ENCODE data around the gene NCOR1. TPM values are rescaled to one million over a fixed set of nuclear protein-coding genes. Genes with fewer than 3 reads are reported as not detected.
"Not testable (repeated sequence)": the region's sequence is repeated elsewhere in the genome, so short reads cannot be mapped to it uniquely, and the experiment has no call there.

NCOR1 gene
- total and polyA plus RNA-seq, 9 of the 15 experiments (the other 6 are each of a cell fraction or from before 2014, with no cell fraction given) = 20.2 to 66.5 (median 50.9) TPM

DNA sequence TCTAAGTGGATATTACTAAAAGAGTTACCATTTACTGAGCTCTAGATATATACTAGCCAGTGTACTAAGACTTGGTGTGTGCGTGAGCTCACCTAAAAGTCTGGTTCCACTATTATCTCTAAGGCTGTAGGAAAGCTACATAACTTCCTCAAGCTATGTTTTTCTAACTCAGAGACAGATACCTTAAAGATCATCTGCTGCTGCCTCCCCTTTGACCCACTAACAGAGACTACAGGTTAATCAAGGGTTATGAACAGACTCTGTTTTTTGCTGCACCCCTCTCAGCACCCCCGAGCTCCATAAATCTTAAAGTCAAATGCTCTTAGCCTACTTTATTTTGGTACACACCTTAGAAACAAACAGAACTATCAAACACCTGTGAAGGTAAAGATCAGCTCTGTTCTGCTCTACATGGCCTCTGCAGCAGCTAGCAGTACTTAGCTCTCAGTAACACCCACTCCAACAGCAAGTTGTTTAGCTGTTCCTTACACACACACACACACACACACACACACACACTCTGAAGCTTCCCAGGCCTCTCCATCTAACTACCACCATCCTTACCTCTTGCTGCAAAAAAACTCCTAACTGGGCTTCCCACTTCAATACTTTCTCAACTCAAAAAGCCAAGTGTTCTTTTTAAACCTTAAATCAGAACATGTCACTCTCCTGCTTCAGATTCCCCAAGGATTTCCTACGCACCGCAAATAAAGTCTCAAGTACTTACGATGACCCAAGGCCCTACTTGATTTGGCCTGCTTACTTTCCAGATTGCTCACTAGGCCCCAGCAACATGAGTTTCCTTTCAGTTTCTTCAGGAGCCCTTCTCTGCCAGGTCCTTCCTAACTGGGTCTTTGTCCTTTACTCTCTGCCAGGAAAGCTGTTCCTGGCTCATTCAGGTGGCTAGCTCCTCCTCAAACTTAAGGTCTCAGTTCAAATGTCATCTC is 12.5 kb downstream of the NCOR1 start:
- POLR2A ChIA-PET = interaction anchor here (0.6 to 1.0 kb wide), 2 partner anchors 47 to 231 kb away, joined by 3 read pairs; no protein-coding TSS in a partner anchor
- H3K27me3 ChIP-seq (ENCODE audit: control insufficient read depth in 2 of 2, insufficient read depth in 2 of 2, low read length in 2 of 2); intact Hi-C loops (cut with micrococcal nuclease); in situ Hi-C loops (cut with MboI); H3K9ac ChIP-seq (ENCODE audit: insufficient read depth in 1 of 2, low read depth in 2 of 2, low read length in 2 of 2); H3K9me3 ChIP-seq (replicated peaks; ENCODE audit: control insufficient read depth, insufficient read depth, low read depth, low read length); H3K36me3 ChIP-seq (ENCODE audit: control insufficient read depth, insufficient read depth, low read length); H3K4me2 ChIP-seq (ENCODE audit: insufficient read depth, low read length); CTCF ChIA-PET (ENCODE audit: low intra/inter-chr PET ratio); DNase-seq (ENCODE audit: extremely low read depth in 1 of 4, low spot score in 3 of 4); BruUV-seq (replicated peaks); H3K27ac ChIP-seq (ENCODE audit: extremely low read depth, low read depth, low read length); FAIRE-seq; H2AFZ ChIP-seq (ENCODE audit: low read depth, low read length); H3K4me3 ChIP-seq; H4K20me1 ChIP-seq (replicated peaks; ENCODE audit: control insufficient read depth, insufficient read depth, low read length); ATAC-seq; H3K4me1 ChIP-seq (replicated peaks in 1 of 2; ENCODE audit: control insufficient read depth in 2 of 2, insufficient read depth in 2 of 2, low read length in 2 of 2); H3K9me1 ChIP-seq (ENCODE audit: control insufficient read depth, insufficient read depth, low read length): not testable (repeated sequence)
- peaks cover 69% of the 10 kb centered on the region for H3K79me2 ChIP-seq (ENCODE audit: control insufficient read depth, insufficient read depth, low read length)
- WGBS (ENCODE audit: insufficient coverage, low coverage, missing lambda C conversion rate) = 74% methylated on average over 5 of the region's 5 CpGs
- peak; percentile 57 to 73; a peak in 3 of 4 replicates for TF ChIP-seq KDM1A (IDR thresholded peaks at IDR 0.05)

DNA sequence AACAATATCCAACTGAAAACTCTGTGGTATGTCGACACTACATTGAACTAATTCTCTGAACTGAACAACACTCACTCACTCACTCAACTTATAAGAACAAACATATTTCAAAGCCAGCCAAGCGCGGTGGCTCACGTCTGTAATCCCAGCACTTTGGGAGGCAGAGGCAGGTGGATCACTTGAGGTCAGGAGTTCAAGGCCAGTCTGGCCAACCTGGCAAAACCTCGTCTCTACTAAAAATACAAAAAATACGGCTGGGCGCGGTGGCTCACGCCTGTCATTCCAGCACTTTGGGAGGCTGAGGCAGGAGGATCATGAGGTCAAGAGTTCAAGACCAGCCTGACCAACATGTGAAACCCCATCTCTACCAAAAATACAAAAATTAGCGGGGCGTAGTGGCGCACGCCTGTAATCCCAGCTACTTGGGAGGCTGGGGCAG is 13.6 kb downstream of the NCOR1 start:
- 84% methylated on average over 13 of the region's 13 CpGs for WGBS (ENCODE audit: insufficient coverage, low coverage, missing lambda C conversion rate)
- H3K27ac ChIP-seq (ENCODE audit: extremely low read depth, low read depth, low read length); H3K9ac ChIP-seq (ENCODE audit: insufficient read depth in 1 of 2, low read depth in 2 of 2, low read length in 2 of 2); ATAC-seq; H3K27me3 ChIP-seq (ENCODE audit: control insufficient read depth in 2 of 2, insufficient read depth in 2 of 2, low read length in 2 of 2); H4K20me1 ChIP-seq (replicated peaks; ENCODE audit: control insufficient read depth, insufficient read depth, low read length); H3K36me3 ChIP-seq (ENCODE audit: control insufficient read depth, insufficient read depth, low read length); H2AFZ ChIP-seq (ENCODE audit: low read depth, low read length); H3K9me1 ChIP-seq (ENCODE audit: control insufficient read depth, insufficient read depth, low read length); H3K4me2 ChIP-seq (ENCODE audit: insufficient read depth, low read length); H3K4me1 ChIP-seq (replicated peaks in 1 of 2; ENCODE audit: control insufficient read depth in 2 of 2, insufficient read depth in 2 of 2, low read length in 2 of 2); H3K9me3 ChIP-seq (replicated peaks; ENCODE audit: control insufficient read depth, insufficient read depth, low read depth, low read length); H3K4me3 ChIP-seq; DNase-seq (ENCODE audit: extremely low read depth in 1 of 4, low spot score in 3 of 4); CTCF ChIA-PET (ENCODE audit: low intra/inter-chr PET ratio); in situ Hi-C loops (cut with MboI); FAIRE-seq; BruUV-seq (replicated peaks); intact Hi-C loops (cut with micrococcal nuclease); POLR2A ChIA-PET: not testable (repeated sequence)
- peaks cover 67% of the 10 kb centered on the region for H3K79me2 ChIP-seq (ENCODE audit: control insufficient read depth, insufficient read depth, low read length)
- TF ChIP-seq ZBTB33 (CRISPR knock-in tag; IDR thresholded peaks at IDR 0.05) = peak; percentile 34; the same call in 1 of the 2 replicates
